SK-N-SH treated with all-trans-retinoic acid at 6 μM for 48 hours (cell line): ENCODE results near the gene EXD2.
"Not testable (repeated sequence)": the region's sequence is repeated elsewhere in the genome, so short reads cannot be mapped to it uniquely, and the experiment has no call there.

ENCODE experiments used
- ARNTL ChIP-seq: fragments of 450-650 bp; formaldehyde crosslinking; IDR thresholded peaks from 2 replicates; pipeline ENCODE4 v1.5.0; 2020; ENCODE audit warnings: low read depth, mild to moderate bottlenecking, moderate library complexity, borderline replicate concordance
- CREB5 ChIP-seq: fragments of 250-450 bp; sonication (Bioruptor Pico); IDR thresholded peaks from 2 replicates; pipeline ENCODE4 v1.5.1; 2020; ENCODE audit warnings: low read depth, mild to moderate bottlenecking, moderate library complexity
- ISL1 ChIP-seq: fragments of 250-450 bp; sonication (Bioruptor Pico); IDR thresholded peaks from 2 replicates; pipeline ENCODE4 v2.1.2; 2022; ENCODE audit warnings: mild to moderate bottlenecking, moderate library complexity
- PATZ1 ChIP-seq: fragments of 250-450 bp; sonication (Bioruptor Pico); IDR thresholded peaks from 2 replicates; pipeline ENCODE4 v1.8.0; 2020; ENCODE audit warnings: mild to moderate bottlenecking, moderate library complexity, borderline replicate concordance
- RARB ChIP-seq: fragments of 250-450 bp; sonication (Bioruptor Pico); IDR thresholded peaks from 2 replicates; pipeline ENCODE4 v1.8.0; 2021; ENCODE audit warnings: mild to moderate bottlenecking, moderate library complexity
- SNAI2 ChIP-seq: fragments of 250-450 bp; sonication (Bioruptor Pico); IDR thresholded peaks from 2 replicates; pipeline ENCODE4 v1.5.0; 2020; ENCODE audit warnings: mild to moderate bottlenecking, moderate library complexity
- TOX ChIP-seq: fragments of 250-450 bp; sonication (Bioruptor Pico); IDR thresholded peaks from 2 replicates; pipeline ENCODE4 v1.8.0; 2021; ENCODE audit warnings: mild to moderate bottlenecking, moderate library complexity, borderline replicate concordance
- ZFP3 ChIP-seq: fragments of 250-450 bp; sonication (Bioruptor Pico); IDR thresholded peaks from 2 replicates; pipeline ENCODE4 v1.5.0; 2020; ENCODE audit warnings: mild to moderate bottlenecking, moderate library complexity
- ZFP30 ChIP-seq: fragments of 450-650 bp; formaldehyde crosslinking; IDR thresholded peaks from 2 replicates; pipeline ENCODE4 v1.5.0; 2022; ENCODE audit warnings: mild to moderate bottlenecking, moderate library complexity
- ZNF70 ChIP-seq: fragments of 450-650 bp; formaldehyde crosslinking; IDR thresholded peaks from 2 replicates; pipeline ENCODE4 v1.5.0; 2020; ENCODE audit warnings: mild to moderate bottlenecking, moderate library complexity
- TF ChIP-seq, protein P1 (sequence below): fragments of 250-450 bp; sonication (Bioruptor Pico); IDR thresholded peaks from 2 replicates; pipeline ENCODE4 v1.5.1; 2021; ENCODE audit warnings: mild to moderate bottlenecking, moderate library complexity

GRCh38 chr14:69277356-69277755 is 86.1 kb downstream of the EXD2 start:
- TF ChIP-seq SNAI2; ZFP30 (CRISPR knock-in tag); ARNTL (CRISPR knock-in tag); CREB5 (CRISPR knock-in tag); ZNF70 (CRISPR knock-in tag); ISL1; ZFP3; RARB; PATZ1 (CRISPR knock-in tag); TOX (CRISPR knock-in tag): not testable (repeated sequence)
- TF ChIP-seq, protein P1, sequence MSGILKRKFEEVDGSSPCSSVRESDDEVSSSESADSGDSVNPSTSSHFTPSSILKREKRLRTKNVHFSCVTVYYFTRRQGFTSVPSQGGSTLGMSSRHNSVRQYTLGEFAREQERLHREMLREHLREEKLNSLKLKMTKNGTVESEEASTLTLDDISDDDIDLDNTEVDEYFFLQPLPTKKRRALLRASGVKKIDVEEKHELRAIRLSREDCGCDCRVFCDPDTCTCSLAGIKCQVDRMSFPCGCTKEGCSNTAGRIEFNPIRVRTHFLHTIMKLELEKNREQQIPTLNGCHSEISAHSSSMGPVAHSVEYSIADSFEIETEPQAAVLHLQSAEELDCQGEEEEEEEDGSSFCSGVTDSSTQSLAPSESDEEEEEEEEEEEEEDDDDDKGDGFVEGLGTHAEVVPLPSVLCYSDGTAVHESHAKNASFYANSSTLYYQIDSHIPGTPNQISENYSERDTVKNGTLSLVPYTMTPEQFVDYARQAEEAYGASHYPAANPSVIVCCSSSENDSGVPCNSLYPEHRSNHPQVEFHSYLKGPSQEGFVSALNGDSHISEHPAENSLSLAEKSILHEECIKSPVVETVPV = not testable (repeated sequence)
